BLaER1 treated with 17β-estradiol and CSF1 and Interleukin-3, amounts not matched to agents 10 nM and 100 nM (cell line): Measurements from ENCODE around the gene KIAA0930.

Experiments
- H3K27ac ChIP-seq, 11 experiments: shearing (Covaris generic); formaldehyde crosslinking; 2 replicates each; pipeline ENCODE4 v1.8.1; 2022
- H3K27me3 ChIP-seq, 11 experiments: shearing (Covaris generic); formaldehyde crosslinking; 2 replicates each; pipeline ENCODE4 v1.8.1; 2022
- H3K36me3 ChIP-seq, 11 experiments: shearing (Covaris generic); formaldehyde crosslinking; 2 replicates each; pipeline ENCODE4 v1.8.1; 2022
- H3K4me1 ChIP-seq, 10 experiments: shearing (Covaris generic); formaldehyde crosslinking; 2 replicates each; pipeline ENCODE4 v1.8.1; 2022
- H3K4me2 ChIP-seq, 11 experiments: shearing (Covaris generic); formaldehyde crosslinking; 2 replicates each; pipeline ENCODE4 v1.8.1; 2022
- H3K4me3 ChIP-seq, 10 experiments: shearing (Covaris generic); formaldehyde crosslinking; 2 replicates each; pipeline ENCODE4 v1.8.1; 2022
- H3K9ac ChIP-seq, 11 experiments: shearing (Covaris generic); formaldehyde crosslinking; 2 replicates each; pipeline ENCODE4 v1.8.1; 2022
- H3K9me3 ChIP-seq, 11 experiments: shearing (Covaris generic); formaldehyde crosslinking; replicated peaks in 1 of 11; 2 replicates each; pipeline ENCODE4 v1.8.1; 2022
- H4K20me1 ChIP-seq, 11 experiments: shearing (Covaris generic); formaldehyde crosslinking; 2 replicates each; pipeline ENCODE4 v1.8.1; 2022
- Cebpa-rat ChIP-seq, 11 experiments: shearing (Covaris generic); IDR thresholded peaks; 2 replicates each; pipeline ENCODE4 v1.8.1; 2022

The KIAA0930 gene

GRCh38 chr22:45276507-45277105 is 35.9 kb upstream of the KIAA0930 start:
- Histone ChIP-seq H3K9ac (no peak overlapping the region), H3K4me1 (peaks cover 10 to 58% (median 37%) of the 10 kb centered on the region in 10 experiments), H3K9me3 (no peaks in the 10 kb centered on the region), H4K20me1 (no peaks in the 10 kb centered on the region), H3K36me3 (no peaks in the 10 kb centered on the region), H3K27ac (no peak overlapping the region), H3K27me3 (no peaks in the 10 kb centered on the region), H3K4me2 (no peak overlapping the region), H3K4me3 (no peak overlapping the region)
- TF ChIP-seq Cebpa-rat (IDR thresholded peaks at IDR 0.05), result no peak

GRCh38 chr22:45273452-45274075 is 32.9 kb upstream of the KIAA0930 start:
- H3K4me1 ChIP-seq, result peaks cover 14 to 54% (median 33%) of the 10 kb centered on the region in 10 experiments
- peaks cover 0 to 9% (median 7%) of the 10 kb centered on the region in 11 experiments; a peak in 12 of 22 replicates for H3K27me3 ChIP-seq
- no peak overlapping the region for H3K4me3 ChIP-seq
- H3K27ac ChIP-seq, result peak overlapping the region in 1 of 11 experiments; percentile 26; a peak in 2 of 22 replicates
- TF ChIP-seq Cebpa-rat (IDR thresholded peaks at IDR 0.05), result no peak
- peak overlapping the region in 3 of 11 experiments; percentile 4 to 21 (median 12); a peak in 3 of 22 replicates for H3K4me2 ChIP-seq
- no peaks in the 10 kb centered on the region for H3K9me3 ChIP-seq
- 0 out of 22 replicates have a peak overlapping the region, but pooled peaks of 1 of the 11 experiments have one; percentile 13 for H3K9ac ChIP-seq
- H4K20me1 ChIP-seq, result no peaks in the 10 kb centered on the region
- H3K36me3 ChIP-seq, result no peaks in the 10 kb centered on the region

- Histone ChIP-seq H4K20me1 (no peaks in the 10 kb centered on the region), H3K9ac (peak overlapping the region in 4 of 11 experiments; percentile 1 to 55 (median 22); a peak in 4 of 22 replicates), H3K27ac (peak overlapping the region in 5 of 11 experiments; percentile 25 to 54 (median 40); a peak in 6 of 22 replicates), H3K9me3 (no peaks in the 10 kb centered on the region), H3K4me3 (no peak overlapping the region), H3K4me2 (peak overlapping the region in 5 of 11 experiments; percentile 38 to 100 (median 85); a peak in 9 of 22 replicates), H3K4me1 (peaks cover 14 to 49% (median 32%) of the 10 kb centered on the region in 10 experiments), H3K27me3 (peaks cover 0 to 12% (median 7%) of the 10 kb centered on the region in 11 experiments; a peak in 12 of 22 replicates), H3K36me3 (no peaks in the 10 kb centered on the region)
- TF ChIP-seq Cebpa-rat (IDR thresholded peaks at IDR 0.05), result no peak
Measured at GRCh38 chr22:45272498-45272897, 31.8 kb upstream of the KIAA0930 start.

GRCh38 chr22:45271667-45272201 is 31.0 kb upstream of the KIAA0930 start:
- Histone ChIP-seq H4K20me1 (no peaks in the 10 kb centered on the region), H3K27me3 (peaks cover 0 to 12% (median 7%) of the 10 kb centered on the region in 11 experiments; a peak in 12 of 22 replicates), H3K9me3 (no peaks in the 10 kb centered on the region), H3K27ac (peak overlapping the region in 3 of 11 experiments; percentile 25 to 54 (median 53); a peak in 7 of 22 replicates), H3K36me3 (no peaks in the 10 kb centered on the region), H3K4me2 (peak overlapping the region in 5 of 11 experiments; percentile 38 to 100 (median 85); a peak in 10 of 22 replicates), H3K4me3 (no peak overlapping the region), H3K4me1 (peaks cover 14 to 49% (median 32%) of the 10 kb centered on the region in 10 experiments), H3K9ac (no peak overlapping the region; a peak in 1 of 22 replicates)
- no peak for TF ChIP-seq Cebpa-rat (IDR thresholded peaks at IDR 0.05)

GRCh38 chr22:45270095-45271020 is 29.7 kb upstream of the KIAA0930 start:
- Histone ChIP-seq H3K36me3 (no peaks in the 10 kb centered on the region), H3K27ac (no peak overlapping the region; a peak in 1 of 22 replicates), H3K4me2 (peak overlapping the region; percentile 87 to 100 (median 95)), H4K20me1 (no peaks in the 10 kb centered on the region), H3K4me1 (peaks cover 23 to 58% (median 38%) of the 10 kb centered on the region in 10 experiments), H3K4me3 (peak overlapping the region in 1 of 10 experiments; percentile 52; a peak in 1 of 20 replicates), H3K9me3 (no peaks in the 10 kb centered on the region), H3K27me3 (peaks cover 0 to 12% (median 7%) of the 10 kb centered on the region in 11 experiments; a peak in 12 of 22 replicates), H3K9ac (peak overlapping the region in 1 of 11 experiments; percentile 59; a peak in 3 of 22 replicates)
- TF ChIP-seq Cebpa-rat (IDR thresholded peaks at IDR 0.05), result no peak

GRCh38 chr22:45268958-45269844 is 28.5 kb upstream of the KIAA0930 start:
- Histone ChIP-seq H3K36me3 (no peaks in the 10 kb centered on the region), H3K4me3 (peak overlapping the region; percentile 60 to 75 (median 66)), H3K27ac (peak overlapping the region in 7 of 11 experiments; percentile 44 to 59 (median 54); a peak in 12 of 22 replicates), H3K9me3 (no peaks in the 10 kb centered on the region), H3K4me2 (peak overlapping the region; percentile 98 to 100 (median 100)), H3K9ac (peak overlapping the region; percentile 62 to 77 (median 68)), H3K27me3 (peaks cover 0 to 12% (median 7%) of the 10 kb centered on the region in 11 experiments; a peak in 12 of 22 replicates), H4K20me1 (no peaks in the 10 kb centered on the region), H3K4me1 (peaks cover 34 to 69% (median 49%) of the 10 kb centered on the region in 10 experiments)
- TF ChIP-seq Cebpa-rat (IDR thresholded peaks at IDR 0.05), result no peak

- Histone ChIP-seq H3K27me3 (peaks cover 0 to 12% (median 7%) of the 10 kb centered on the region in 11 experiments; a peak in 12 of 22 replicates), H3K27ac (peak overlapping the region in 7 of 11 experiments; percentile 44 to 59 (median 54); a peak in 11 of 22 replicates), H3K4me2 (peak overlapping the region; percentile 98 to 100 (median 100)), H3K4me3 (peak overlapping the region; percentile 60 to 75 (median 66)), H3K9me3 (no peaks in the 10 kb centered on the region), H3K4me1 (peaks cover 43 to 71% (median 56%) of the 10 kb centered on the region in 10 experiments), H3K9ac (peak overlapping the region; percentile 62 to 77 (median 68); a peak in 21 of 22 replicates), H3K36me3 (no peaks in the 10 kb centered on the region), H4K20me1 (peaks cover 0 to 4% (median 0%) of the 10 kb centered on the region in 11 experiments; a peak in 2 of 22 replicates)
- TF ChIP-seq Cebpa-rat (IDR thresholded peaks at IDR 0.05), result no peak
Measured at GRCh38 chr22:45268167-45268957, 27.7 kb upstream of the KIAA0930 start.
